HG03196 (cell line): ENCODE results near the gene SLC6A12.

ENCODE experiments used
- ATAC-seq: cut with Tn5 transposase; IDR thresholded peaks from one replicate; pipeline ENCODE4 v1.9.1; 2021; ENCODE audit not compliant: unreplicated experiment

SLC6A12 gene

GRCh38 chr12:144650-145284 lies 69.2 kb downstream of the SLC6A12 start:
- ATAC-seq: no peak

GRCh38 chr12:143964-144649 lies 69.8 kb downstream of the SLC6A12 start:
- ATAC-seq: no peak

GRCh38 chr12:140162-140561 lies 73.8 kb downstream of the SLC6A12 start:
- no peak for ATAC-seq
